Glutamatergic neuron (in vitro differentiated cells): Measurements from ENCODE around the gene GNE. TPM values are rescaled to one million over a fixed set of nuclear protein-coding genes. Genes with fewer than 3 reads are reported as not detected.

Experiments used
- DNase-seq: peaks from one replicate; pipeline ENCODE4 v3.0.0; 2022
- H3K27ac Mint-ChIP-seq: one replicate; pipeline ENCODE4 v1.8.0; 2020; ENCODE audit warnings: mild to moderate bottlenecking, mixed read lengths, inconsistent platforms; ENCODE audit not compliant: unreplicated experiment
- H3K27me3 Mint-ChIP-seq: one replicate; pipeline ENCODE4 v1.8.0; 2020; ENCODE audit warnings: mild to moderate bottlenecking, moderate library complexity, mixed read lengths, inconsistent platforms; ENCODE audit not compliant: unreplicated experiment
- H3K36me3 Mint-ChIP-seq: one replicate; pipeline ENCODE4 v1.8.0; 2020; ENCODE audit warnings: mild to moderate bottlenecking, mixed read lengths, inconsistent platforms; ENCODE audit not compliant: unreplicated experiment
- H3K4me1 Mint-ChIP-seq: one replicate; pipeline ENCODE4 v1.8.0; 2020; ENCODE audit warnings: mild to moderate bottlenecking, low read depth, mixed read lengths, inconsistent platforms; ENCODE audit not compliant: unreplicated experiment
- H3K4me3 Mint-ChIP-seq: one replicate; pipeline ENCODE4 v1.8.0; 2020; ENCODE audit warnings: mild to moderate bottlenecking, mixed read lengths, inconsistent platforms; ENCODE audit not compliant: unreplicated experiment
- H3K9me3 Mint-ChIP-seq: one replicate; pipeline ENCODE4 v1.8.0; 2020; ENCODE audit warnings: mild to moderate bottlenecking, moderate library complexity, mixed read lengths, inconsistent platforms; ENCODE audit not compliant: unreplicated experiment
- CTCF ChIP-seq: fragments of 200-600 bp; sonication (generic); IDR thresholded peaks from one replicate; pipeline ENCODE4 v1.5.0; 2021; ENCODE audit not compliant: partially characterized antibody, unreplicated experiment
- total RNA-seq: library from RNA; stranded (reverse); fragmentation: NEBNext Ultra II Directional; extraction: Animal tissue kit (Norgen Biotek cat#: 25700); gene quantifications from one replicate; pipeline ENCODE4 v1.2.1, GENCODE V29; 2021; ENCODE audit not compliant: unreplicated experiment

Gene GNE
- total RNA-seq, 1 donor from 2014 or later, result 29.2 TPM

GRCh38 chr9:36170531-36170930, 87.7 kb downstream of the GNE start:
- TF ChIP-seq CTCF, result no peak
- Mint-ChIP-seq H3K27me3 (no peaks in the 10 kb centered on the region), H3K4me1 (no peaks in the 10 kb centered on the region), H3K27ac (no peak overlapping the region), H3K9me3 (no peaks in the 10 kb centered on the region), H3K36me3 (no peaks in the 10 kb centered on the region), H3K4me3 (no peak overlapping the region)
- no peak for DNase-seq

- no peak for TF ChIP-seq CTCF
- DNase-seq, result no peak
- Mint-ChIP-seq H3K4me1 (peaks cover 2% of the 10 kb centered on the region), H3K27me3 (no peaks in the 10 kb centered on the region), H3K4me3 (no peak overlapping the region), H3K36me3 (no peaks in the 10 kb centered on the region), H3K9me3 (peaks cover 4% of the 10 kb centered on the region), H3K27ac (no peak overlapping the region)
Measured at GRCh38 chr9:36169708-36170107, 88.5 kb downstream of the GNE start.

DNA sequence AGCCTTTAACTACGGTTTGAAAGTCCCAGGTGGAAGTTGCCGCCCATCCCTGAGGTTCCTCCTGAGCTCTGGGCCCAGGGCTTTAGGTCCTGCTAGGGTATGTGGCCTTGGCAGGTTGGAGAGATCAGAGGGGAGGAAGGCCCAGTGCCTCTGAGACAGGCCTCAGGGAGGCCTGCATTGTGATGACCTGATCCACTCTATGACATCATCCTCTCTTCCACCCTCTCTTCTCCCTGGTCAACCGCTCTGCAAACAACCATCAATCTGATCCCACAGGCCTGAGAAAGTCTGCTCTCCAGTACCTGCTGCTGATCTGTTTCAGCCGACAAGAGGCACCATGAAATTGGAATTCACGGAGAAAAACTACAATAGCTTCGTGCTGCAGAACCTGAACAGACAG, 89.1 kb downstream of the GNE start, which contains the start of gene CCIN:
TSS of gene CCIN (plus strand) at position 223 of the 400 bp plus-strand sequence. CDS start at position 338, 115 bp downstream.
- no peaks in the 10 kb centered on the region for H3K27me3 Mint-ChIP-seq
- no peak within 1 kb of the TSS for H3K27ac Mint-ChIP-seq
- peaks cover 2% of the 10 kb centered on the region for H3K4me1 Mint-ChIP-seq
- no peak within 1 kb of the TSS for H3K4me3 Mint-ChIP-seq
- TF ChIP-seq CTCF, result no peak
- peaks cover 6% of the 10 kb centered on the region for H3K9me3 Mint-ChIP-seq
- no peaks in the 10 kb centered on the region for H3K36me3 Mint-ChIP-seq
- DNase-seq, result no peak

DNA sequence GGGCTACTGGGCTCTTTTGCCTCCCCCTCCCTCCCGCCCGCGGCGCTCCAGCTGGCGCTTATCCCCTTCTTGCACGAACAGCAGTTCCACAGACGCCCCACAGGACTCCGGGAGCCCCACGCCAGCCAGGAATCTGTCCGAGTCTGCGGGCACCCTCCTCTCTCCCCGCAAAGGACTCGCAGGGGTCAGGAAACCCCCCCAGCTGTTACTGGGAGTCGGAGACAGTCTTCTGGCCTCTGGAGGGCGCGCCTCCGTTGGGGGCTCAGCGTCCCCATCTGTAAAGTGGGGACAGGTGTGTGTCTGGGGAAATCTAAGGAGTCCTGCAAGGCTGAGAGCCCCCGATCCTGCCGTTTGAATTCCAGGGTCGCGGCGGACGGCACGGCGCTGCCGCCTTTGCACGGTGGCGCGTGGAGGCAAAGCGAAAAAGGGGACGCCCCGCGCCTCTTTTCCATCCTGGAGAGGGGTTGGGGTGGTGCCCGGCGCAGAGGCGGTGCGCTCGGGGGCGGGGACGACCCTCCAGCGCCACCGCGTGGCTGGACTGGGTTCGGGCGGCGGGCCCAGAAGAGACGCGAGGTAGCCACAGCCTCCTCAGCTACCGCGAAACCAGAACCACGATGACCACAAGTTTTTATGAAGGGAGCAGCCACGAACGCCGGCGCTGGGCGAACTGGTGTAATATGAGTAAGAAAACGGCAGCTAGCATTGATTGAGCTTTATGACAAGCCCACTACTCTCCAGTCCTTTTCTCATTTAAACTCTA, 91.9 kb downstream of the GNE start:
- no peaks in the 10 kb centered on the region for H3K36me3 Mint-ChIP-seq
- peak overlapping the region; percentile 20 for H3K4me3 Mint-ChIP-seq
- peak; percentile 87 for DNase-seq
- peak; percentile 85 for TF ChIP-seq CTCF
- no peak overlapping the region for H3K27ac Mint-ChIP-seq
- H3K27me3 Mint-ChIP-seq, result peaks cover 9% of the 10 kb centered on the region
- peaks cover 9% of the 10 kb centered on the region for H3K9me3 Mint-ChIP-seq
- H3K4me1 Mint-ChIP-seq, result peaks cover 10% of the 10 kb centered on the region

DNA sequence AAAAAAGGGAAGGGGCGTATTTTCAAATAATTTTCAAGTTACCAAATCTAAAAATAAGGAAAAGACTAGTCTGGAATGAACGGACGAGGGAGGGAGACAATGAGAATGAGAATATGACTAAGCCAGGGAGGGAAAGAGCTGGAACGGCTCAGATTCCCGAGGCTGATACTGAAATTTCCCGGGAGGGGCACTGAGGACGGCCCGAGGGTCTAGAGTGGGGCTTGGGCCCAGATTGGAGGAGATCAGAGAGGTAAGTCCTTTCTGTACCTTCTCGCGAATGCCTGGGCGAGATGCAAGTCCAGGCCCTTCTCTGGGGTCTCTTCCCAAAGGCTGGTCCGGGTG, 92.5 kb downstream of the GNE start:
- H3K4me3 Mint-ChIP-seq, result no peak overlapping the region
- peaks cover 15% of the 10 kb centered on the region for H3K4me1 Mint-ChIP-seq
- DNase-seq, result no peak
- H3K27me3 Mint-ChIP-seq, result peaks cover 10% of the 10 kb centered on the region
- no peak for TF ChIP-seq CTCF
- H3K9me3 Mint-ChIP-seq, result peaks cover 10% of the 10 kb centered on the region
- peak overlapping the region; percentile 5 for H3K27ac Mint-ChIP-seq
- H3K36me3 Mint-ChIP-seq, result no peaks in the 10 kb centered on the region
